Medulla oblongata (tissue), 1 donor: Measurements from ENCODE around the gene SLC30A7.

Experiments
- DNase-seq: peaks from one replicate; pipeline ENCODE4 v3.0.0-alpha.2; 2015; ENCODE audit errors: extremely low spot score

Gene SLC30A7

DNA sequence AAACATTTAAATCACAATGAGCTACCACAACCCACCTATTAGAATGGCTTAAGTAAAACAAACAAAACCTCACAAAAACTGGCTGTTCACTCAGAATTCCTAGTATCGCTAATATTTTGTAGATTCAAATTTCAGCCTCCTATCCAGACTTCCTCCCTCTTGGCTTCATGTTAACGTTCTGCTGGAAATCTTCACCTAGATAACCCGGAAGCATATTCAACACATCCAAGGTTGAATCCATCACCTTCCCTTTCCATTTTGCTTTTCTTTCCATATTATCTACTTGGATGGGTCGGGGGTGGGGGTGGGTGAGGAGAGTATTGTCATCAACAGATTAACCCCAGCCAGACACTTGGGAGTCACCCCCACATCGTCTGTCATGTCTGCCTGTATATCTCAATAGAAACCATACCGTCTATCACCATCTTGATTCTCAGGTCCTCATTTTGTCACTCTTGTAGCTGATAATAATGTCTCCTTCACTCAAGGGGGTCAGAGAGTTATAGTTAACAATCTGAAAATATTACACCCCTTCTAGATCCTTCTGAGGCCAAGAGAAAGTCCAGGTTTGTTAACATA is 131.4 kb downstream of the SLC30A7 start:
- no peak for DNase-seq

DNA sequence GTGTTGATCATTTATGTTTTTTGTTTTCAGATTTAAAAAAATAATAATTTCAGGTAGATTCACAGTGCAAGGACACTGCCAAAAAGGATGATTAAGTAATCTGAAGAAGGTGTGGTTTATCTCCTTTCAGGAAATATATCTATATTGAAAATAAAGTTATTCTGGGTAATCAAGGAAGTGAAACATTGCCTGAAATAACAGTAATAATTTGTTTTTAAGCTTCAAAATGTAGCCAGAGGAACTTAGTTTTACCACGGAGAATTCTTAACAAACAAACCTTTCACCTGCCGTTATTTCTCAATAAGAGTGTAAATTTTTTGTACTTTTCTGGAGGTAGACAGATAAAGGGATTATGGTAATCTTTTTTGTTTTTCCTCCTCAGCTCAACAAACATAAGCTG is 132.6 kb downstream of the SLC30A7 start:
- no peak for DNase-seq

DNA sequence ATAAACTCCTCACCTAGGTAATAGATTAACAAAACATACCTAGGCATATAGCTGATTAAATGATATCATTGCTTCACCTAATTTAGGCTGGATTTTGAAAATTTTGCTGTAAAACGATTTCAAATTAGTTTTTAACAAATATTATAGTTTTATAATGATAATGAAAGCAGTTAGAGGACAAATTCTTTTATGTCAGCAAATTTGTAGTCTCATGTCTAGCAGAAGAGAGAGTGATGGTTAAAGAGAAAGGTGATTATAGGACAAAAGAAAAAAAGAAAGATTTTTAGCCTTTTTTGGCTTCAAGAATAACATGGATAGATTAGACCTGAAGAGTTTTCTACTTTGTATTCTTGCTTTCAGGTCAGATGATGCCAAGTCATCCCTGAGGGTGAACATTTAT is 133.3 kb downstream of the SLC30A7 start:
- DNase-seq, result no peak

GRCh38 chr1:101030881-101031280 is 135.0 kb downstream of the SLC30A7 start:
- DNase-seq, result no peak
